SK-N-MC (cell line): Measurements from ENCODE around the gene USP9X.

Experiments
- EZH2 ChIP-seq: fragments of 200-600 bp; sonication (generic); IDR thresholded peaks from one replicate; pipeline ENCODE4 v1.6.1; 2017; ENCODE audit warnings: antibody characterized with exemption
- FOXP2 ChIP-seq: optimal IDR thresholded peaks from 2 replicates; pipeline ENCODE3; 2011; ENCODE audit warnings: mild to moderate bottlenecking, moderate library complexity; ENCODE audit not compliant: insufficient read depth; ENCODE audit errors: extremely low read length, control extremely low read depth
- POLR2AphosphoS5 ChIP-seq: IDR thresholded peaks from 2 replicates; pipeline ENCODE4 v1.6.1; 2012; ENCODE audit warnings: mild to moderate bottlenecking, low read depth, low read length, borderline replicate concordance

- no peak for TF ChIP-seq EZH2
- no peak for TF ChIP-seq POLR2AphosphoS5
- TF ChIP-seq FOXP2, result no peak
Observed at GRCh38 chrX:41152221-41152620, 67.0 kb downstream of the USP9X start.
